GM12875 (cell line): ENCODE data around the gene LAMTOR1.

Source experiments
- H3K4me3 ChIP-seq: one replicate; pipeline ENCODE4 v1.5.1; 2011; ENCODE audit warnings: low read depth, low read length, control low read depth
- TF ChIP-seq, protein P1 (sequence below): IDR thresholded peaks from 2 replicates; pipeline ENCODE4 v1.5.1; 2011; ENCODE audit warnings: low read depth, mild to moderate bottlenecking, control low read depth, inconsistent platforms, low read length, moderate library complexity, borderline replicate concordance; ENCODE audit not compliant: insufficient read depth

LAMTOR1 gene

GRCh38 chr11:72088076-72088808 lies 14.9 kb downstream of the LAMTOR1 start:
- H3K4me3 ChIP-seq: no peak overlapping the region
- TF ChIP-seq, protein P1, sequence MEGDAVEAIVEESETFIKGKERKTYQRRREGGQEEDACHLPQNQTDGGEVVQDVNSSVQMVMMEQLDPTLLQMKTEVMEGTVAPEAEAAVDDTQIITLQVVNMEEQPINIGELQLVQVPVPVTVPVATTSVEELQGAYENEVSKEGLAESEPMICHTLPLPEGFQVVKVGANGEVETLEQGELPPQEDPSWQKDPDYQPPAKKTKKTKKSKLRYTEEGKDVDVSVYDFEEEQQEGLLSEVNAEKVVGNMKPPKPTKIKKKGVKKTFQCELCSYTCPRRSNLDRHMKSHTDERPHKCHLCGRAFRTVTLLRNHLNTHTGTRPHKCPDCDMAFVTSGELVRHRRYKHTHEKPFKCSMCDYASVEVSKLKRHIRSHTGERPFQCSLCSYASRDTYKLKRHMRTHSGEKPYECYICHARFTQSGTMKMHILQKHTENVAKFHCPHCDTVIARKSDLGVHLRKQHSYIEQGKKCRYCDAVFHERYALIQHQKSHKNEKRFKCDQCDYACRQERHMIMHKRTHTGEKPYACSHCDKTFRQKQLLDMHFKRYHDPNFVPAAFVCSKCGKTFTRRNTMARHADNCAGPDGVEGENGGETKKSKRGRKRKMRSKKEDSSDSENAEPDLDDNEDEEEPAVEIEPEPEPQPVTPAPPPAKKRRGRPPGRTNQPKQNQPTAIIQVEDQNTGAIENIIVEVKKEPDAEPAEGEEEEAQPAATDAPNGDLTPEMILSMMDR: no peak

DNA sequence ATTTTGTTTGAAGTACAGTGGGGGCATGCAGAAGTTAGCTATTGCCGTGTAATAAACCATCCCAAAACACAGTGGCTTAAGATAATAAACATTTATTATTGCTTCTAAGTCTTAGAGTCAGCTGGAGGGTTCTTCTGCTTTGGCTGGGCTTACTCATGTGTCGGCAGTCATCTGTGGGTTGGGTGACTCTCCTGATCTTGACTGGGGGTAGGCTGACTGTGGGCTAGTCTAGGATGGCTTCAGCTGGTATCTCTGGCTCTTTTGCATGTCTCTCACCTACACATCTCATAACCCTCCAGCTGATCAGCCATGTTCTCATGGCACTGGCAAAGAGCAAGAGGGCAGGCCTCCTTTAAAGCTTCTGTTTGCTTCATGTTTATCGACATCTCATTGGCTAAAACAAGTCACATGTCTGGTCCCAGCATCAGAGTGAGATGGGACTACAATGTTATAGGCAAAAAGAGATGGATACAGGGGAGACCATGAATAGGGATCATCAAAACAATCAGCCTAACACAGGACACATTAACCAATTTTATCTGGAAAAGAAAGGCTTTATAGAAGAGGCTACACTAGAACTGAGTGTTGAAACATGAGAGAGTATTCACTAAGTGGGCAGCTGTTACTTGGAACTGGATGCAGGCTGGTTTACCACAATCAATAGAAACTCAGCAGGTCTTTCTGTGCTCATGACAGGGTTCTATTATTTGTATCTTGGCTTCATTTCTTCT lies 17.3 kb downstream of the LAMTOR1 start:
- TF ChIP-seq, protein P1: no peak
- no peak overlapping the region for H3K4me3 ChIP-seq

DNA sequence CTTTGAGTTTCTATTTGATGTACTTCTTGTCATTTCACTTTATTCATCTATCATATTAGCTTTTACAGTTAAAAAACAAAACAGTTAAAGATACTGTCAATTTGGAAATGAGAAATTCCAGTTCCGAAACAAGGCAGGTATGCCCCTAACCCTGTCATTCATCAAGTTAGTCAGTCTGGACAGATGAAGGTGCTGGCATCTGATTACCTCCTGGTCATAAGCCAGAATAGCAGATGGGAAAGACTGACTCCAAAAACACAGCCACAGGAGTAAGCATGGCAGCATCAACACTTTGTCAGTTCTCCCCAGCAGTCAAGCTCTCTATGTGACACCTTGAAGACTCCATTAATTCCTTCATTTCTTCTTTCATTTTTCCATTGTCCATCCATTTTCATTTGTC lies 18.1 kb downstream of the LAMTOR1 start:
- TF ChIP-seq, protein P1: no peak
- no peak overlapping the region for H3K4me3 ChIP-seq

GRCh38 chr11:72084076-72084475 lies 19.0 kb downstream of the LAMTOR1 start:
- TF ChIP-seq, protein P1: no peak
- H3K4me3 ChIP-seq: no peak overlapping the region

DNA sequence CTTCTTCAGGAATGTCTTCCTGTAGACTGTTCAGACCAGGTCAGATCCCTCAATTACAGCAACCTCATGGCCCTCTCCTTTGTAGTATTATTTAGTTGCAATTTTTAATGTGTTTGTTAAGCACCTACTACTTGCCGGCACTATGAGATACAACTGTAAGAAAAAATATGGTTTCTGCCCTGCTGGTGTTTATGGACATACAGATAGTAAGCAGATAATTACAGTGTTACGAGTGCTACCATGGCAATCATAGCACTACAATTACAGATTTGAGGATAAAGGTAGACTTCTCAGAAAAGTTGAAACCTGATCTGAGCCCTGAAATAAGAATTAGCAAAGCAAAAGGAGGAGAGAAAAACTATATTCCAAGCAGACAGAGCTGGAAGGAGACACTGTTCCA lies 19.7 kb downstream of the LAMTOR1 start:
- no peak overlapping the region for H3K4me3 ChIP-seq
- TF ChIP-seq, protein P1: no peak

DNA sequence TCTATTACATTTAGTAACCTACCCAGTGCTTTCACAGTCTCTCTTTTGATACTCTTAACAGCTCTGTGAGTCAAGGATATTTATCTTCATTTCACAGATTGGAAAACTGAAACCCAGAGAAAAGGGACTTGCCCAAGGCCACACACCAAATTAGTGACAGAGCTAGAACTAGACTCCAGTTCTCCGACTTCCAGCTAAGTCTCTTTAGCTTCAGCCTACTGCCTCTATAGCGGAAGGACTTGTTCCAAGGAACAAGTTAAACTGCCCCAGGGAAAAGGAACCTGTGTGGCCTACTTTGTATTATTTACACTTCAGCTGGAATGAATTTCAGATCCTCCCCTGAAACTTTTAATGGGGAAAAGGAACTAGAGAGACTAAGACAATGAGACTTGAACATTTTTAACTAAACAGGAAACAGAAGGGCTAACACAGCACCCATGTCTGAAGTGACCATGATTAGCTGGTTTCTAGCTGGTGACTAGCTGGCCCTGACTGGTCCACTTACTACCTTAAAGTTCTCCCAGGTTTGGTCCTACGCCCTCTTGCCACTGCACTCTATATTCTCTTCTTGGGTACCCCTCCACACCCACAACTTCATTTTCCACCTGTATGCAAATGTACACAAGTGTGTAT lies 21.2 kb downstream of the LAMTOR1 start:
- TF ChIP-seq, protein P1: no peak
- no peak overlapping the region for H3K4me3 ChIP-seq
